BE2C (cell line): ENCODE data around the gene SLC25A21.

Source experiments
- DNase-seq: peaks from one replicate; pipeline ENCODE4 v3.0.0-alpha.2; 2020
- H3K27me3 ChIP-seq: fragments of 250-450 bp; sonication (Bioruptor Pico); 2 replicates; pipeline ENCODE4 v1.5.1; 2020; ENCODE audit warnings: mild to moderate bottlenecking
- H3K36me3 ChIP-seq: fragments of 250-450 bp; sonication (Bioruptor Pico); 2 replicates; pipeline ENCODE4 v1.5.1; 2020; ENCODE audit warnings: mild to moderate bottlenecking
- H3K4me1 ChIP-seq: fragments of 250-450 bp; sonication (Bioruptor Pico); 2 replicates; pipeline ENCODE4 v1.5.1; 2020
- H3K4me3 ChIP-seq: 2 replicates; pipeline ENCODE4 v1.5.1; 2011; ENCODE audit warnings: low read depth, low read length
- H3K9me3 ChIP-seq: fragments of 250-450 bp; sonication (Bioruptor Pico); 2 replicates; pipeline ENCODE4 v1.5.1; 2020
- CTCF ChIP-seq: IDR thresholded peaks from 2 replicates; pipeline ENCODE4 v1.5.1; 2012; ENCODE audit warnings: mild to moderate bottlenecking, low read depth, low read length

The SLC25A21 gene

GRCh38 chr14:36940476-36940875 is 231.9 kb downstream of the SLC25A21 start:
- no peak for TF ChIP-seq CTCF
- H3K27me3 ChIP-seq = peaks cover 25% of the 10 kb centered on the region
- no peak for DNase-seq
- no peaks in the 10 kb centered on the region for H3K4me1 ChIP-seq
- H3K9me3 ChIP-seq = no peaks in the 10 kb centered on the region
- no peaks in the 10 kb centered on the region for H3K36me3 ChIP-seq
- H3K4me3 ChIP-seq = no peak overlapping the region

GRCh38 chr14:36939265-36939664 is 233.1 kb downstream of the SLC25A21 start:
- H3K27me3 ChIP-seq = peaks cover 25% of the 10 kb centered on the region
- H3K9me3 ChIP-seq = no peaks in the 10 kb centered on the region
- H3K36me3 ChIP-seq = no peaks in the 10 kb centered on the region
- DNase-seq = no peak
- H3K4me3 ChIP-seq = no peak overlapping the region
- no peaks in the 10 kb centered on the region for H3K4me1 ChIP-seq
- no peak for TF ChIP-seq CTCF

- TF ChIP-seq CTCF = no peak
- Histone ChIP-seq H3K9me3 (no peaks in the 10 kb centered on the region), H3K36me3 (no peaks in the 10 kb centered on the region), H3K4me1 (no peaks in the 10 kb centered on the region), H3K4me3 (no peak overlapping the region), H3K27me3 (peaks cover 25% of the 10 kb centered on the region)
- DNase-seq = no peak
These were observed 233.7 kb downstream of the SLC25A21 start for GRCh38 chr14:36938678-36939077.

GRCh38 chr14:36935976-36936678 is 236.3 kb downstream of the SLC25A21 start:
- Histone ChIP-seq H3K27me3 (peaks cover 25% of the 10 kb centered on the region), H3K9me3 (no peaks in the 10 kb centered on the region), H3K4me1 (no peaks in the 10 kb centered on the region), H3K36me3 (no peaks in the 10 kb centered on the region), H3K4me3 (no peak overlapping the region)
- no peak for TF ChIP-seq CTCF
- no peak for DNase-seq

- H3K27me3 ChIP-seq = peaks cover 15% of the 10 kb centered on the region
- H3K4me1 ChIP-seq = no peaks in the 10 kb centered on the region
- H3K36me3 ChIP-seq = no peaks in the 10 kb centered on the region
- DNase-seq = no peak
- TF ChIP-seq CTCF = no peak
- no peaks in the 10 kb centered on the region for H3K9me3 ChIP-seq
- H3K4me3 ChIP-seq = no peak overlapping the region
These were observed 238.1 kb downstream of the SLC25A21 start for GRCh38 chr14:36934304-36934703.

- Histone ChIP-seq H3K4me3 (no peak overlapping the region), H3K4me1 (no peaks in the 10 kb centered on the region), H3K27me3 (peaks cover 19% of the 10 kb centered on the region), H3K9me3 (no peaks in the 10 kb centered on the region), H3K36me3 (no peaks in the 10 kb centered on the region)
- TF ChIP-seq CTCF = no peak
- DNase-seq = no peak
These were observed 240.6 kb downstream of the SLC25A21 start for GRCh38 chr14:36931791-36932190.
